ENCODE data around the gene CAPS.

GRCh38 chr19:5895890-5896289 lies 18.2 kb upstream of the CAPS start:
- TF ChIP-seq POLR2A (IDR thresholded peaks at IDR 0.05), result no peak
- no peak for TF ChIP-seq CTCF (IDR thresholded peaks at IDR 0.05)
- no peak for TF ChIP-seq EP300 (IDR thresholded peaks at IDR 0.05)
